ENCODE data around the gene NHSL2.

NHSL2 gene

DNA sequence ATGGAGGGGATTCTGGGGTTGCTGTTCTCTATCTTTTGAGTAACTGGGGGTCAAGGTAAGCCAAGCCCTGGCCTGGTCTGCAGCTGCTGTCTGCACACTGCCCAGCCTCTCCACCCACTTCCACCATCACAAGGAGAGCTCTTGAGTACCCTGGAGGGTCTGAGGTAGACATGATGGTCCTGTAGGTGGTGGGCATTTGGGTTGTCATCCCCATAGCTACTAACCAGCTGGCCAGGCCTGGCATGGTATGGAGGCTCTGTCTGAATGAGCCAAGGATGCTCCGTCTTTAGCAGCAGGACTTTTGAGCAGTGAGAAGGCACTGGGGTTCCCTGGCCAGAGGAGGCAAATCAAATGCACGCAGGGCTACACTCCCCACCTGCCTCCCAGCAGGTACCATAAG lies 82.7 kb downstream of the NHSL2 start:
- no peaks in the 10 kb centered on the region for H3K36me3 Mint-ChIP-seq
- H3K4me1 Mint-ChIP-seq: no peaks in the 10 kb centered on the region
- H3K27ac Mint-ChIP-seq: no peak overlapping the region
- no peaks in the 10 kb centered on the region for H3K9me3 Mint-ChIP-seq
- H3K27me3 Mint-ChIP-seq: no peaks in the 10 kb centered on the region
- no peak for ATAC-seq
- no peak overlapping the region for H3K4me3 Mint-ChIP-seq

DNA sequence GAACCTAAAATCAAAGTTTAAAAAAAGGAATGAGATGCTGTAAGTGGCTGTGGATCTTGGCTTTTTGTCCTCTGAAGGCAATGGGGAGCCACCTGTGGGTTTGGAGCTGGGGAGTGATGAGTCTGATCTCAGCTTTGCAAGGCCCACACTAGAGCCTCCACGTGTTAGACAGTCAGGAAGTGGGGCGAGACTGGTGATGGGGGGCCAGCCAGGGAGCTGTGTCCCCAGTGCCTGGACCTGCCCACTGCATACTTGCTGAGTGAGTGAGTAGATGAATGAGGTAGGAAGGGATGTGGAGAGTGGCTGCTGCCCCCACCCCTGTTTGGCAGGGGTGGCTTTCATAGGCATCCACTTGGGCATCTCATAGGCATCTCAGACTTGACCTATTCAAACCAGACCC lies 84.0 kb downstream of the NHSL2 start:
- Mint-ChIP-seq H3K27ac (no peak overlapping the region), H3K27me3 (no peaks in the 10 kb centered on the region), H3K4me1 (no peaks in the 10 kb centered on the region), H3K9me3 (no peaks in the 10 kb centered on the region), H3K4me3 (no peak overlapping the region), H3K36me3 (no peaks in the 10 kb centered on the region)
- no peak for ATAC-seq

- Mint-ChIP-seq H3K4me3 (no peak overlapping the region), H3K27me3 (no peaks in the 10 kb centered on the region), H3K36me3 (no peaks in the 10 kb centered on the region), H3K4me1 (no peaks in the 10 kb centered on the region), H3K9me3 (no peaks in the 10 kb centered on the region), H3K27ac (no peak overlapping the region)
- ATAC-seq: no peak
These were observed 84.5 kb downstream of the NHSL2 start for GRCh38 chrX:71995122-71995521.

- Mint-ChIP-seq H3K9me3 (no peaks in the 10 kb centered on the region), H3K4me3 (no peak overlapping the region), H3K36me3 (no peaks in the 10 kb centered on the region), H3K27me3 (no peaks in the 10 kb centered on the region), H3K4me1 (no peaks in the 10 kb centered on the region), H3K27ac (no peak overlapping the region)
- no peak for ATAC-seq
These were observed 85.5 kb downstream of the NHSL2 start for GRCh38 chrX:71996136-71996535.

DNA sequence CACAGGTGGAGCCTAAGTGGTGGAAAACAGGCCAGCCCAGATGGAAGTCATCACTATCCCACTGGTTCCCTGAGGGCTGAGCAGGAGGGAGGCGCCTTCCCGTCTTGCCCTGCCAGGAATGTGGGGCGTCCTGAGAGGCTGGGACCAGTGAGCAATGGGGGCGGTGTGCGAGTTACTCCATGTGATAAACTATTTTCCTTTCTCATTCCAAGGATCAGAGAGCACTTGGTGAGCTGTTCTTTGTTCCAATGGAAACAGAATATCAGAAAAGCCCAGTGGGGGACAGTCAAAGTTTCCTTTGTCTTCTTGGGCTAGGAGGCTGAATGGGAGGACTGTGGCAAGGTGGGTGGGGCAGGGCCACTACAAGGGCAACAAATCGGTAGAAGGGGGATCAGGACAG lies 86.2 kb downstream of the NHSL2 start:
- no peak for ATAC-seq
- H3K4me3 Mint-ChIP-seq: no peak overlapping the region
- H3K27ac Mint-ChIP-seq: no peak overlapping the region
- no peaks in the 10 kb centered on the region for H3K4me1 Mint-ChIP-seq
- H3K9me3 Mint-ChIP-seq: no peaks in the 10 kb centered on the region
- no peaks in the 10 kb centered on the region for H3K36me3 Mint-ChIP-seq
- no peaks in the 10 kb centered on the region for H3K27me3 Mint-ChIP-seq

DNA sequence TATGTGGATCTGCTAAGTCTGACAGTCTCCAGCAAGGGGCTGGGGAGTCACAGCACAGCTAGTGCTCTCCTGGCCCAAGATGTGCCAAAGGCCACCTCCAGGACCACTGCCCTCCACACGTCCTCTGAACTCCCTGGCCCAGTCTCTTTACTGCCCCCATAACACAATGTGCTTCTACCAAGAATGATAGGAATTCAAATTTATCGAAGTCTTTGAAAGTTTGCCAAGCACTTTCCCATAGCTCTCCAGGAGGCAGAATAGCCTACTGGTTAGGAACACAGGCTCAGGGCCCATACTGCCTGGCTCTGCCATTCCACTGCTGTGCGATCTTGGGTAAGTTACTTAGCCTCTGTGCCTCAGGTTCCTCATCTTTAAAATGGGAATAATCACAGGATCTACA lies 86.7 kb downstream of the NHSL2 start:
- no peaks in the 10 kb centered on the region for H3K36me3 Mint-ChIP-seq

DNA sequence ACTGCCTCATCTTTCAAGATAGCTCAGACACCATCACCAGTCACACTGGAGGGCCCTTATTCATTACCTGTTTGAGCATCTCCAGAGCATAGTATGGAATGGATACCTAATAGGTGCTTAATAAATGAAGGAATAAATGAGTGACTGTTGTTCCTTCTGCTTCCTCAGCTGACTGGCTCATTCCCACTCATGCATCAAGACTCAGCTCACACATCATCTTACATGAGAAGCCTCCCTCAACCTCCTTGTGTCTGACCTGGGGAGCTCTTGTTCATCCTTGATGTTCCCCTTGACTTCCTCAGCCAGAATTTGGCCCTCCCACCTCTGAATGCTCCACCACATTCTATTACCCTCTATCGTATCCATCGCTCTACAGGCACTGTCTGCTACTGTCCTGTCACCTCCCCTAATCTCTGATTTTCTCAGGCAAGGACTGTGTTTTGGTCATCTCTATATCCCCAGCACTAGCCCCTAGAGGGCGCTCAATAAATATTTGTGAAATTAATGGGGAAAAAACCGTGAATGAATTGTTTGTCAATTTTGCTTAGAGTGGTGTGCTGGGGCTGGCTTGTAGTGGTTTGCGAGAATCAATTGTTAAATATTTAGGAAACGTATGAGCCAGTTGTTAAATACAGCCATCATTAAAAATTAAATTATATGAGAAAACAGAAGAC lies 88.3 kb downstream of the NHSL2 start:
- H3K27me3 Mint-ChIP-seq: no peaks in the 10 kb centered on the region
- no peaks in the 10 kb centered on the region for H3K36me3 Mint-ChIP-seq
- H3K4me3 Mint-ChIP-seq: no peak overlapping the region
- no peak for ATAC-seq
- H3K9me3 Mint-ChIP-seq: no peaks in the 10 kb centered on the region
- no peaks in the 10 kb centered on the region for H3K4me1 Mint-ChIP-seq
- no peak overlapping the region for H3K27ac Mint-ChIP-seq

More for the DNA sequence above, 86.7 kb downstream of the NHSL2 start:
- no peak overlapping the region for H3K4me3 Mint-ChIP-seq
- H3K27ac Mint-ChIP-seq: no peak overlapping the region
- H3K27me3 Mint-ChIP-seq: no peaks in the 10 kb centered on the region
- ATAC-seq: no peak
- H3K9me3 Mint-ChIP-seq: no peaks in the 10 kb centered on the region
- no peaks in the 10 kb centered on the region for H3K4me1 Mint-ChIP-seq

- no peaks in the 10 kb centered on the region for H3K9me3 Mint-ChIP-seq
- H3K36me3 Mint-ChIP-seq: no peaks in the 10 kb centered on the region
- no peak overlapping the region for H3K4me3 Mint-ChIP-seq
- no peaks in the 10 kb centered on the region for H3K4me1 Mint-ChIP-seq
- no peaks in the 10 kb centered on the region for H3K27me3 Mint-ChIP-seq
- ATAC-seq: no peak
- no peak overlapping the region for H3K27ac Mint-ChIP-seq
These were observed 88.9 kb downstream of the NHSL2 start for GRCh38 chrX:71999535-71999934.

- ATAC-seq: no peak
- Mint-ChIP-seq H3K27me3 (no peaks in the 10 kb centered on the region), H3K36me3 (no peaks in the 10 kb centered on the region), H3K27ac (no peak overlapping the region), H3K9me3 (no peaks in the 10 kb centered on the region), H3K4me3 (no peak overlapping the region), H3K4me1 (no peaks in the 10 kb centered on the region)
These were observed 90.8 kb downstream of the NHSL2 start for GRCh38 chrX:72001471-72001870.

GRCh38 chrX:72001906-72002305 lies 91.3 kb downstream of the NHSL2 start:
- Mint-ChIP-seq H3K36me3 (no peaks in the 10 kb centered on the region), H3K4me1 (no peaks in the 10 kb centered on the region), H3K27ac (no peak overlapping the region), H3K4me3 (no peak overlapping the region), H3K9me3 (no peaks in the 10 kb centered on the region), H3K27me3 (no peaks in the 10 kb centered on the region)
- ATAC-seq: no peak

GRCh38 chrX:72002875-72003274 lies 92.2 kb downstream of the NHSL2 start:
- no peak for ATAC-seq
- no peaks in the 10 kb centered on the region for H3K36me3 Mint-ChIP-seq
- H3K4me1 Mint-ChIP-seq: no peaks in the 10 kb centered on the region
- H3K27ac Mint-ChIP-seq: no peak overlapping the region
- no peak overlapping the region for H3K4me3 Mint-ChIP-seq
- no peaks in the 10 kb centered on the region for H3K27me3 Mint-ChIP-seq
- no peaks in the 10 kb centered on the region for H3K9me3 Mint-ChIP-seq

DNA sequence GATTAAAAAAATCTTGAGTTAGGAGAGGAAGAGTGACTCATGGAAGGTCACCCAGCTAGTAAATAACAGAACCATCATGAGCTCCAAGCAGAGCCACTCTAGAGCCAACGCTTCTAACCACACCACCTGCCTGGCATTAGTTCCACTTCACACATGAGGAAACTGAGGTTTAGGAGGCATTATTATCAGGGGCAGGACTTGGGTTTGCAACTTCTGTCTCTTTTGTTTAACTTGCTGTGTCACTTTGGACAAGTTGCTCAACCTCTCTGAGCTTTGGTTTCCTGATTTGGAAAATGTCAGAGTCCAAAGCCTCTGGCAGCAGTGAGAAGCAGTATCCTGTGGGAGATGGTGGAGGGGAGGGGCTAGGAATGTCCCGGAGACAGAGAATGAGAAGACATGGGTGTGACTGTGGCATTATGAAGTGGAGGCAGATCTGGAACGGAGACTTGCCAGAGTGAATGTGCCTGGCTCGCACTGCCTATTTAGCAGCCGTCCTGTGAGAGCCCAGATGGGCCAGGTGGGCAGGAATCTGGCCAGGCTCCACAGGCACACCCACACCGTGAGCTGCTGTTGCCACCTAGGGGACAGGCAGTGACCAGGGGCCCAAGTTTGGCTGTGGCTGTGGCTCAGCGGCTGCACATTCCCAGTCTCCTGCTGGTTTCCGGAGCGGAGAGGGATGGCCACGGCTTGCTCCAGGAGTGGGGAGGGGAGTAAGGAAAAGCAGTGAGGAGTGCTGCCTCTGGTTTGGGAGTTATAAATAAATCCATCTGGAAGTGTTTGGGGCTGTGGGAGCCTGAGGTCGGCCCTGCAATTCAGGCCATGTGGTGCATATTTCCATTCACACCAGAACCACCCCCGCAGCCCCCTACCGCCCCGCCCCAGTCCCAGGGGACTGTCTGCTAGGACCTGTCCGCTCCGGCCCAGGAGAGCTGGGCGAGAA lies 93.4 kb downstream of the NHSL2 start:
- no peak for ATAC-seq
- Mint-ChIP-seq H3K4me1 (no peaks in the 10 kb centered on the region), H3K27me3 (no peaks in the 10 kb centered on the region), H3K9me3 (no peaks in the 10 kb centered on the region), H3K36me3 (no peaks in the 10 kb centered on the region), H3K27ac (no peak overlapping the region), H3K4me3 (no peak overlapping the region)

DNA sequence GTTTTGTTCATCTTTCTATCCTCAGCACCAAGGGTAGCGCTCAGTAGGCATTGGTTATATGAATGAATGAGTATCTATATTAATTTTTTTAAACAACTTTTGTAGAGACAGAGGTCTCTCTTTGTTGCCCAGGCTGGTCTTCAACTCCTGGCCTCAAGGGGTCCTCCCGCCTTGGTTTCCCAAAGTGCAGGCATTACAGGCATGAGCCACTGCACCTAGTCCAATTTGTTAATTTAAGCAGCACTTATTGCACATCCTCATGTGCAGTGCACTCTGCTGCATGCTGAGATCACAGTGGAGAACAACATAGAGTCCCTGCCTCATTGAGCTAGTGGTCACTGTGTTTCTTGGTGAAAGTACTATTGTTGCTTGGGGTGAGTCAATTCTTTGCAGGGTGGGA lies 94.4 kb downstream of the NHSL2 start:
- ATAC-seq: no peak
- H3K4me3 Mint-ChIP-seq: no peak overlapping the region
- H3K9me3 Mint-ChIP-seq: no peaks in the 10 kb centered on the region
- H3K36me3 Mint-ChIP-seq: no peaks in the 10 kb centered on the region
- H3K27ac Mint-ChIP-seq: no peak overlapping the region
- no peaks in the 10 kb centered on the region for H3K27me3 Mint-ChIP-seq
- no peaks in the 10 kb centered on the region for H3K4me1 Mint-ChIP-seq

DNA sequence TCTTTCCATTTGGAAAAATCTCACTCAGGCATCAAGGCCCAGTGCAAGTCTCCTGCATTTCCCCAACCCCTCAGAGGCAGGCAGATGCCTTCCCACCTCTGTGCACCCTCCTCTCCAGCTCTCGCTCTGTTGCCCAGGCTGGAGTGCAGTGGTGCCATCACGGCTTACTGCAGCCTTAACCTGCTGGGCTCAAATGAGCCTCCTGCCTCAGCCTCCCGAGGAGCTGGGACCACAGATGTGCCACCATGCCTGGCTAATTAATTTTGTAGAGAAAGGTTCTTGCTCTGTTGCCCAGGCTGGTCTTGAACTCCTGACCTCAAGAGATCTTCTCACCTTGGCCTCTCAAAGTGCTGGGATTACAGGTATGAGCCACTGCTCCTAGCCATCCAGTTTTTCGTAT lies 95.8 kb downstream of the NHSL2 start:
- Mint-ChIP-seq H3K27me3 (no peaks in the 10 kb centered on the region), H3K36me3 (no peaks in the 10 kb centered on the region), H3K9me3 (no peaks in the 10 kb centered on the region), H3K4me3 (no peak overlapping the region), H3K4me1 (no peaks in the 10 kb centered on the region), H3K27ac (no peak overlapping the region)
- ATAC-seq: no peak

GRCh38 chrX:72009731-72010130 lies 99.1 kb downstream of the NHSL2 start:
- H3K4me3 Mint-ChIP-seq: no peak overlapping the region
- no peak for ATAC-seq
- H3K27ac Mint-ChIP-seq: no peak overlapping the region
- H3K27me3 Mint-ChIP-seq: no peaks in the 10 kb centered on the region
- H3K9me3 Mint-ChIP-seq: no peaks in the 10 kb centered on the region
- no peaks in the 10 kb centered on the region for H3K36me3 Mint-ChIP-seq
- H3K4me1 Mint-ChIP-seq: no peaks in the 10 kb centered on the region

GRCh38 chrX:72011734-72012133 lies 101.1 kb downstream of the NHSL2 start:
- no peaks in the 10 kb centered on the region for H3K27me3 Mint-ChIP-seq
- no peaks in the 10 kb centered on the region for H3K4me1 Mint-ChIP-seq
- no peaks in the 10 kb centered on the region for H3K9me3 Mint-ChIP-seq
- no peak overlapping the region for H3K4me3 Mint-ChIP-seq
- H3K36me3 Mint-ChIP-seq: no peaks in the 10 kb centered on the region
- no peak overlapping the region for H3K27ac Mint-ChIP-seq
- ATAC-seq: no peak
